ENCODE data around the gene ZGPAT.
"Not testable (repeated sequence)": the region's sequence is repeated elsewhere in the genome, so short reads cannot be mapped to it uniquely, and the experiment has no call there.

The ZGPAT gene

GRCh38 chr20:63767456-63767855 is 59.6 kb downstream of the ZGPAT start:
- no peak for DNase-seq

- DNase-seq: no peak
Measured at GRCh38 chr20:63767886-63768285, 60.0 kb downstream of the ZGPAT start.

DNA sequence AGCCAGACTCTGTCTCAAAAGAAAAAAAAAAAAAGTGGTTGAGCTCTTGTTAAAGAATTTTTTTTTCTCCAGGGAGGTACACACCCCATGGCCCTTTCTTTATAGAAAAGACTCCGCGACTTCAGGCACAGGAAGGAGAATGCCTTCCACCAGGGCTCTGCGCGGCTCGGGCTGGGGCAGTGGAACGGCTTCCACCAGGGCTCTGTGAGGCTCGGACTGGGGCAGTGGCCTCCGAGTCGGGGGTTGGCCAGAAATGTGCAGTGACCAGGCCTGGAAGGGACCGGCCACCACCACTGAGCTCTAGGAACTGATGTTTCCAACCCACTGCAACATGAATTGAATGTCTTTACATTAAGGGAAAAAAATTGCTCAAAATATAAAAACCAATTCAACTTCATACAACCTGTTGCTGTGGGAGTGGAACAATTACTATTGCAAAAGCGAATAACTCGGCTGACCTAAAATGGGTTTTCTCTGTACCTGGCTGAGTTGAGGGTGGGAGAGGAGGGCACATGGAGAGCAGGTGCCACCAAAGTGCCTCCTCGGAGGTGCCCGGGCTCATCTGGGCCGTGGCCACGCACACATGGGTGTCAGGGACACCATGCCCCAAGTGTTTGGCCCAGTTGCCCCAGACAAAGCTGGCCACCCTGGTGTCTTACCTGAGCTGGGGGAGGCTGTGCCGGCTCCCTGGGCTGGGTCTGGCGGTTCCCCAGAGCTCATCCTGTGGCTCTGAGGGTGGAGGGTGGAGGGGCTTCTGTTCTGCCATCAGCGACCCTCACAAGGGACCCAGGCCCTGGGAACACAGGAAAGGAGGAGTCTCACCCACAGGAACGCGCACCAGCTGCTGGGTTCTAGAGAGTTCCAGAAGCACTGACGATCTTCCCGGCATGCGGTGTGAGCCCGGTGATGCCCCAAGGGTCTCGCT is 61.0 kb downstream of the ZGPAT start:
- no peak for DNase-seq

- DNase-seq: no peak
Measured at GRCh38 chr20:63769891-63770474, 62.1 kb downstream of the ZGPAT start.

DNA sequence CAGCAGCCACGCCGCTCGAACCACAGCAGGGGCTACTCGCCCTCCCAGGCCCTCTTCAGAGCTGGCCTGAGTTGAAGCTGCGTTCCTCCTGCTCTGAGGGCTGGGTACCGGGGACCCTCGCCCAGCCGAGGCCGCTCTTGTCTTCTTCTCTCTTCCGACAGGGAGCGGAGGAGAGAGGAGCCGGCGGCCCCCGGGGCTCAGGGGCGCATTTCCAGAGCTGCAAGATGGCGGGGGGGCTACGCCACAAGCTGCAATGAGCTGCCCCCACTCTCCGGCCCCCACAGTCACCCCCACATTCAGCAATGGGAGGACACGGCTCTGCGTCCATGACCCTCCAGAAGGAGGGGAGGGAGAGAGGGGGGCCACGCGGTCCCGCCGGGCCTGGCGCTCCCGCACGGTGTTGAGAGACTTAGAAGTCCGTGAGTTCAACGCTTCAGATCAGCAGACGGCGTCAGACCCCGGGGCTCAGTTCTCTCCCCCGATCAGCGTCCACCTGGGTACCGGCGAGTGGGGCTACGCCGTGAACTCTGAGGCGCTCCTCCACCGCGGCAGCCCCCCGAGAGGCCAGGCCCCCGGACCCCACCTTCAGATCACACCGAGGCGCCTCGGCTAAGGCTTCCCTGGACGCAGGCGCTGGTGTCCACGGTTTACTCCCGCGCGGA is 63.3 kb downstream of the ZGPAT start:
- no peak for DNase-seq

- no peak for DNase-seq
Measured at GRCh38 chr20:63772781-63773518, 65.1 kb downstream of the ZGPAT start.

DNA sequence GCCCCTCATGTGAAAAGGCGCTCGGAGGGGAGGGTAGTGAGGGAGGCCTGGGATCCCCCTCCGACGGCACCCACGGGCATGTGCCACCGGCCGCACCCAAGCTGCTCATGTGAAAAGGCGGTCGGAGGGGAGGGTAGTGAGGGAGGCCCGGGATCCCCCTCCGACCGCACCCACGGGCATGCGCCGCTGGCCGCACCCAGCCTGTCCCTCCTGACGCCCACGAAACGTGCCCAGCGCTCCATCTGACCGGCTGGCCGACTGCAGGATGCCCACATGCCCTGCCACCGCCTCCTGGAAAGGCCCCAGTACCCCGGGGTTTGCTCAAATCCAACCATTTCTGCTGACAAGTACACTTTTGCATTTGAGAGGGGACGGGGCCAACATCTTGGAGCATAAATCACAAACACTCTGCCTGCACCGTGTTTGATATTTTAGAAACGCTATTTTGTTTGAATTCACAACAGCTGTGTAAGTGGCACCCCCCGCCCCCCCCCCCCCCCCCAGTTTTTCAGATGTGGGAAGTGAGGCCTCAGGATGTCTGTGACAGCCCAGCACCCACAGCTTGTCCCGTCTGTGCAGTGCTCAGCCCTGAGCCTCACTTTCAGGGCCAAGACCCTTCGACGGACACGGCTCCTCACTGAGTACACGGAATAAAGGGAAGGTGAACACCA is 65.9 kb downstream of the ZGPAT start:
- no peak for DNase-seq

GRCh38 chr20:63774306-63774705 is 66.5 kb downstream of the ZGPAT start:
- DNase-seq: no peak

- peak; percentile 54 to 56 for DNase-seq
Measured at GRCh38 chr20:63775096-63775978, 67.5 kb downstream of the ZGPAT start.

DNA sequence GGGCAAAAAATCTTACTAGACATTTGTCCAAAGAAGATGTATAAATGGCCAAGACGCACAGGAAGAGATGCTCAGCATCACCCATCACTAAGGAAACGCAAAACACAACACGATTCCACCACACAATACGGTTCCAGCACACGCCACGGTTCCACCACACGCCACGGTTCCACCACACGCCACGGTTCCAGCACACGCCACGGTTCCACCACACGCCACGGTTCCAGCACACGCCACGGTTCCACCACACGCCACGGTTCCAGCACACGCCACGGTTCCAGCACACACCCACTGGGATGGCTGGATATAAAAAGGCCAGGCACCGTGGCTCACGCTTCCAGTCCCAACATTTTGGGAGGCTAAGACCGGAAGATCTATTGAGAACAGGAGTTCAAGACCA is 69.0 kb downstream of the ZGPAT start:
- not testable (repeated sequence) for DNase-seq

GRCh38 chr20:63777614-63778013 is 69.8 kb downstream of the ZGPAT start:
- no peak for DNase-seq

GRCh38 chr20:63778034-63778752 is 70.4 kb downstream of the ZGPAT start:
- DNase-seq: no peak

GRCh38 chr20:63778857-63779256 is 71.0 kb downstream of the ZGPAT start:
- no peak for DNase-seq

DNA sequence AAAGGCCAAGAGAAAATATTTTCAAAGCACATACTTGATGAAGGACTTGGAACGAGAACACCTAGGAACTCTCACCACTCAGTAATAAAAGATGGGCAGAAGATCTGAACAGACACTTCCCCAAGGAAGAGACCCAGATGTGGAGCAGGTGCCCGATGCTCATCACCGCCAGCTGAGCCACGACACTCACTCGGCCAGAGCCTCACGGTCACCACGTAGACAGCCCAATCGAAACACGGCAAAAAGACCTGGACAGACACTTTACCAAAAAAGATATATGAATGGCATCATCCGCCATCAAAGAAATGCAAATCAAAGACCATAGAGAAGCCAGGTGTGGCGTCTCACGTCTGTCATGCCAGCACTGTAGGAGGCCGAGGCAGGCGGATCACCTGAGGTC is 73.3 kb downstream of the ZGPAT start:
- DNase-seq: no peak

- DNase-seq: peak; percentile 67 to 73
Measured at GRCh38 chr20:63782051-63782471, 74.2 kb downstream of the ZGPAT start.

- no peak for DNase-seq
Measured at GRCh38 chr20:63782521-63782971, 74.7 kb downstream of the ZGPAT start.

GRCh38 chr20:63783970-63784369 is 76.1 kb downstream of the ZGPAT start:
- no peak for DNase-seq

- DNase-seq: no peak
Measured at GRCh38 chr20:63785691-63786131, 77.9 kb downstream of the ZGPAT start.

Data from activated T-cell treated with anti-CD3 and anti-CD28 coated beads, Interleukin-2, amount 50 U/mL, for 48 hours (primary cell).